Measurements from ENCODE around the gene CCRL2. TPM values are rescaled to one million over a fixed set of nuclear protein-coding genes. Genes with fewer than 3 reads are reported as not detected.
"Not testable (repeated sequence)": the region's sequence is repeated elsewhere in the genome, so short reads cannot be mapped to it uniquely, and the experiment has no call there.

The CCRL2 gene
- total and polyA plus RNA-seq, 2 experiments from 2014 or later: 5.3 to 8.6 TPM

- Histone ChIP-seq H3K9me3 (ENCODE audit: low read depth) (no peaks in the 10 kb centered on the region), H3K36me3 (no peaks in the 10 kb centered on the region), H3K27me3 (no peaks in the 10 kb centered on the region), H3K4me3 (no peak overlapping the region), H3K4me1 (ENCODE audit: low read depth) (peaks cover 23% of the 10 kb centered on the region), H3K27ac (no peak overlapping the region)
- DNase-seq (ENCODE audit: low read depth in 1 of 2, low spot score in 1 of 2): no peak
- no peak for TF ChIP-seq CTCF (IDR thresholded peaks at IDR 0.05; ENCODE audit: low read depth, low read length)
Measured at GRCh38 chr3:46429250-46429649, 22.2 kb downstream of the CCRL2 start.

GRCh38 chr3:46429671-46430070 is 22.6 kb downstream of the CCRL2 start:
- no peak for TF ChIP-seq CTCF (IDR thresholded peaks at IDR 0.05; ENCODE audit: low read depth, low read length)
- H3K4me1 ChIP-seq (ENCODE audit: low read depth): peaks cover 23% of the 10 kb centered on the region
- no peak overlapping the region for H3K27ac ChIP-seq
- H3K4me3 ChIP-seq: no peak overlapping the region
- no peaks in the 10 kb centered on the region for H3K36me3 ChIP-seq
- DNase-seq (ENCODE audit: low read depth in 1 of 2, low spot score in 1 of 2): no peak
- H3K9me3 ChIP-seq (ENCODE audit: low read depth): no peaks in the 10 kb centered on the region
- no peaks in the 10 kb centered on the region for H3K27me3 ChIP-seq

- H3K9me3 ChIP-seq (ENCODE audit: low read depth); DNase-seq (ENCODE audit: low read depth in 1 of 2, low spot score in 1 of 2); H3K27ac ChIP-seq; H3K36me3 ChIP-seq; H3K27me3 ChIP-seq; H3K4me3 ChIP-seq: not testable (repeated sequence)
- H3K4me1 ChIP-seq (ENCODE audit: low read depth): peaks cover 23% of the 10 kb centered on the region
Measured at GRCh38 chr3:46430879-46431278, 23.8 kb downstream of the CCRL2 start.

GRCh38 chr3:46431905-46432304 is 24.8 kb downstream of the CCRL2 start:
- H3K4me3 ChIP-seq; DNase-seq (ENCODE audit: low read depth in 1 of 2, low spot score in 1 of 2); H3K27ac ChIP-seq; H3K36me3 ChIP-seq; H3K27me3 ChIP-seq; H3K9me3 ChIP-seq (ENCODE audit: low read depth): not testable (repeated sequence)
- peaks cover 13% of the 10 kb centered on the region for H3K4me1 ChIP-seq (ENCODE audit: low read depth)

- not testable (repeated sequence) for H3K27ac ChIP-seq; H3K9me3 ChIP-seq (ENCODE audit: low read depth); DNase-seq (ENCODE audit: low read depth in 1 of 2, low spot score in 1 of 2); H3K4me3 ChIP-seq; H3K36me3 ChIP-seq; H3K27me3 ChIP-seq; H3K4me1 ChIP-seq (ENCODE audit: low read depth)
Measured at GRCh38 chr3:46433118-46433517, 26.1 kb downstream of the CCRL2 start.

GRCh38 chr3:46433841-46434240 is 26.8 kb downstream of the CCRL2 start:
- Histone ChIP-seq H3K36me3 (no peaks in the 10 kb centered on the region), H3K27ac (no peak overlapping the region), H3K9me3 (ENCODE audit: low read depth) (no peaks in the 10 kb centered on the region), H3K4me1 (ENCODE audit: low read depth) (no peaks in the 10 kb centered on the region), H3K27me3 (no peaks in the 10 kb centered on the region), H3K4me3 (no peak overlapping the region)
- no peak for DNase-seq (ENCODE audit: low read depth in 1 of 2, low spot score in 1 of 2)
- no peak for TF ChIP-seq CTCF (IDR thresholded peaks at IDR 0.05; ENCODE audit: low read depth, low read length)

- TF ChIP-seq CTCF (IDR thresholded peaks at IDR 0.05; ENCODE audit: low read depth, low read length): no peak
- H3K27me3 ChIP-seq: no peaks in the 10 kb centered on the region
Measured at GRCh38 chr3:46435081-46435726, 28.1 kb downstream of the CCRL2 start.

More at GRCh38 chr3:46435081-46435726, 28.1 kb downstream of the CCRL2 start:
- Histone ChIP-seq H3K9me3 (ENCODE audit: low read depth) (no peaks in the 10 kb centered on the region), H3K4me1 (ENCODE audit: low read depth) (no peaks in the 10 kb centered on the region), H3K27ac (no peak overlapping the region), H3K36me3 (no peaks in the 10 kb centered on the region), H3K4me3 (no peak overlapping the region)
- DNase-seq (ENCODE audit: low read depth in 1 of 2, low spot score in 1 of 2): no peak
